NCI-H1436 (cell line): ENCODE data around the gene BRCC3.
"Not testable (repeated sequence)": the region's sequence is repeated elsewhere in the genome, so short reads cannot be mapped to it uniquely, and the experiment has no call there.

Experiments
- DNase-seq: peaks from one replicate; lab custom pipeline; 2025; lab: John Stamatoyannopoulos, UW

BRCC3 gene

DNA sequence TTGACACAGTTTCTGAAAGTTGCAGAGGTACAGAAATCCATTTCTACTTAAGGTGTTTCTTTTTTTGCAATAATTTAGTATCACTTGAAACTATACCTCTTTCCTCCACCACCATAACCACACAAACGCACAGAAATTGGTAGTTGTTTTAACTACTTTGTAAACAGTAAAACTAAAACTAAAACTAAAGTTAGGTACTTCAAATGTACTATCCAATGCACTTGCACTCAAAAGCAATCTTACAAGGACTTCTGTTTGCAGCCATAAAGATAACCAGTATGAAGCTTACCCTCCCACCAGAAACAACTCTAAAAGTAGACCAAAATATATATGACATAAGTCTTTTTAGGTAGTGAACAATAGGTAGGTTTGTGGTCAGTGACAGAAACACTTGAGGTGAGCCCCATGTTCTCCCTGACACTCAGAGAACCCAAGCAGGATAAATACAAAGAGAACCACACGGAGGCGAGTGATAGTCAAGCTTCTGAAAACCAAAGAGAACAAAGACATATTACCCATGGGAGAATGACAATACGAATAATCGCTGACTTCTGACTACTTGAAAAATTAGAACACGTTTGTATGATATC, 72.7 kb downstream of the BRCC3 start:
- DNase-seq = no peak

DNA sequence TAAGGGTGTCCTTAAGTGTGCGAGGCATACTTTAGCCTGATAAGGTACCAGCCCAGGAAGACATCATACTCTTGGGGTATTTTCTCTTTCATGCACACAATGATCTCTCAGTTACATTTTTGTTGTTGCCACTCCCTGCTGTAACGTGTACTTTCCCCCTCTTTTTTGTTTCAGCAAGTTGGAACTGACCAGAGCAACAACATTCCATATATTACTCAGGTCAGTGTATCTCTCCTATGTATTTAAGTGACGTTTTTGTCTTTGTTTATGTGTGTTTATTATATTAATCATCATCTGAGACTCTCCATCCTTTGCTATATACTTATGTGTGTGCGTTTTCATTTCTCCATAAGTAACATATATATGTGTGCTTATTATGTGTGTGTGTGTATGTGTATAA, 73.6 kb downstream of the BRCC3 start:
- no peak for DNase-seq

DNA sequence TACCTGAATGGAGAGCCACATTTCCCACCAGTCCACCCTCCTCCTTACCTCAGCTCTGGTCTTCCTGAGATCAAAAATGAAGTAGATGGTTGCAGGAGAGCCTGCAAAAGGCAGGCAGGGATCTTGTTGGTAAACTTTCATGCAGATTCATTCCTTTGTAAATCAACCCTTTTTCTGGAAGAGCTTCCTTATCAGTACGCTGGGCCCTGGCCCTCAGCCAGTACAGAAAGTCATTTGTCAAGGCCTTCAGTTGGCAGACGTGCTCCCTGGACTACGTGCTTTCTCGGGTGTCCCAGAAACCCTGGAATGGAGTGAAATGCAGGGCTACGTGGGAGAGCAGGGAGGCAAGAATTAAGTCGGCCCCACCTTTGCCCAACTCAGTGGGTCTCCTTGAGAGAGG, 76.3 kb downstream of the BRCC3 start:
- not testable (repeated sequence) for DNase-seq

DNA sequence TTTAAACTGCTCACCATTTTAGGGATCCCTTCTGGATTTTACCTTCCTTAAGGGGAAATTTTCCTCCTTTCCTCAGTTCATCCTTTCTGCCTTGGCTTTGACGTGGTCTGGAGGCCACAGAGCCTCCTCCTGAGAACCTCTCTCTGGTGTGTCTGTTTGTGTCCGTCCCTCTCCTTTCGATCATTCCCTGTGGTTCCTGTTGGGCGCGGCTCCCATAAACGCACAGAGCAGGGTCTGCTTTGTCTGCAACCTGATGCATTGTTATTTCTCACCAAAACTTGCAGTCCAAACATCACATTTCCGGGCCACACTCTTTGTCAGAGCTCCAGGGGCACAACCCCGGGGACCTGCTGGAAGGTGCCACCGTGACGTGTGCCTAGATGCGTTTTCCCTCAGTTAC, 76.9 kb downstream of the BRCC3 start:
- DNase-seq = not testable (repeated sequence)

DNA sequence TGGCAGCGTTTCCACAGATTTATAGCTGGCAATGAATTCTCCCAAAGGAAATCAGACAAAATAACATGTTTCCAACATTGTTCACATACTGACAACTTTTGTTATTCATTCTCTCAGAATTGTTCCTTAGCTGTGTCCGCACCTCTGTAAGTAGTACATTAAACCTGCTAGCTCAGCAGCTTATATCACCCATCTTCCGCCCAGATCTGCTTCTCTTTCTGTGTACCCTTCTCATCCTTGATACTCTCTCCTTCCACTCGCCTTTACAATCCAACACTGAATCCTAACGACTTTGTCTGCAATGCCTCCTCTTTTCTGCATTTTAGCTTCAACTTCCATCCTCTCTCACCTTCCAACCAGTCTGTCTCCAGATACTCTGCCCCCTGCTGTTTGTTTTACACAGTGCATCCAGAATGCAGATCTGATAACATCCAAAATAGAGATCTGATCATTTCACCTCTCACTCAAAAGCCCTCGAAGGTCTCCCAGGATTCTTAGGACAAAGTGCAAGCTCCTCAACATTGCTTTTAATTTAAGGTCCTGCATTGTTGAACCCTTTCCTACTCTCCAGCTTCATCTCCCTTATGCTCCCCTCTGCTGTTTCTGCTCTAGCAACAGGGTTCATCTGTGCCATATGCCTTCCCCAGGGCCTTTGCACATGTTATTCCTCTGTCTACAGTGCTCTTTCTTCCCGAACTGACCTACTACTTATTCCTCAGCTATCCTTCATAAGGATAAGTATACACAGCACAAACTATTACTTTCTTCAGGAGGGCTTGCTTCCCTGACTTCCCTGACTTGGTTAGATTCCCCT, 77.6 kb downstream of the BRCC3 start:
- no peak for DNase-seq

DNA sequence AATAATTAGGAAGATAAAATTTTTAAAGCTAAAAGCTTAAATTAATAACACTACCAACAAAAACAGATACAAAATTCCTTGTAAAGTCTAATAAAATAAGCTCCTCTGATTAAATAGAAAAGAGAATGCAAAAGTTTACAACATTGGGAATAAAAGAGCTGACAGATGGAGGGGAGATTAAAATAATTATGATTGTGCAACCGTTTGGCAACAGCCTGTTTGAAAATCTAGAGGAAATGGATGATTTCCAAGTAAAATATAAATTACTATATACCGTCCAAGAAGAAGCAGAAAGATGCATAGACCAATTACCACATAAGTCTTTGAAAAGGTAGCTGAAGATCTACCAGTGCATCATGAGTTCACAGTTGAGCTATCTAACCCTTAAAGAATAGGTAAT, 98.6 kb downstream of the BRCC3 start:
- no peak for DNase-seq
